Measurements from ENCODE around the gene FAAP20. TPM values are rescaled to one million over a fixed set of nuclear protein-coding genes. Genes with fewer than 3 reads are reported as not detected.

The FAAP20 gene
- total and polyA plus RNA-seq, 9 of the 15 experiments (the other 6 are each of a cell fraction or from before 2014, with no cell fraction given), result 0.58 to 143 (median 9.9) TPM

- intact Hi-C loops (cut with micrococcal nuclease), result loop anchor here (2.0 to 10.0 kb wide), 2 partner anchors 23 to 923 kb away; partner anchors contain the start of genes ACAP3 and PUSL1
- H3K9ac ChIP-seq (ENCODE audit: insufficient read depth in 1 of 2, low read depth in 2 of 2, low read length in 2 of 2), result peak overlapping the region; percentile 98 to 100
- H3K36me3 ChIP-seq (ENCODE audit: control insufficient read depth, insufficient read depth, low read length), result peaks cover 9% of the 10 kb centered on the region; the same call in 2 of the 3 replicates
- ATAC-seq (peak; percentile 92), FAIRE-seq (peak; percentile 89), DNase-seq (ENCODE audit: extremely low read depth in 1 of 4, low spot score in 3 of 4) (peak; percentile 97 to 99 (median 98))
- in situ Hi-C loops (cut with MboI), result no loop called here
- BruUV-seq (replicated peaks), result no TSS peak
- POLR2A ChIA-PET, result interaction anchor here (0.5 to 1.5 kb wide), 12 partner anchors 10 to 172 kb away, joined by 3 to 6 read pairs (median 3); partner anchors contain the start of genes FAAP20, MORN1 and RER1
- CTCF ChIA-PET (ENCODE audit: low intra/inter-chr PET ratio), result interaction anchor here (0.6 kb wide), 1 partner anchor 47 kb away, joined by 4 read pairs; no protein-coding TSS in a partner anchor
- H3K9me1 ChIP-seq (ENCODE audit: control insufficient read depth, insufficient read depth, low read length), result peaks cover 18% of the 10 kb centered on the region
- peak overlapping the region; percentile 70 for H3K4me3 ChIP-seq
- H3K27me3 ChIP-seq (ENCODE audit: control insufficient read depth in 2 of 2, insufficient read depth in 2 of 2, low read length in 2 of 2), result no peaks in the 10 kb centered on the region
- H3K9me3 ChIP-seq (replicated peaks; ENCODE audit: control insufficient read depth, insufficient read depth, low read depth, low read length), result no peaks in the 10 kb centered on the region
- H4K20me1 ChIP-seq (replicated peaks; ENCODE audit: control insufficient read depth, insufficient read depth, low read length), result peaks cover 39% of the 10 kb centered on the region
- peak overlapping the region; percentile 94 for H3K4me2 ChIP-seq (ENCODE audit: insufficient read depth, low read length)
- under 1% methylated on average over 88 of the region's 129 CpGs for WGBS (ENCODE audit: insufficient coverage, low coverage, missing lambda C conversion rate)
- H3K79me2 ChIP-seq (ENCODE audit: control insufficient read depth, insufficient read depth, low read length), result peaks cover 44% of the 10 kb centered on the region
- peak overlapping the region; percentile 99 for H3K27ac ChIP-seq (ENCODE audit: extremely low read depth, low read depth, low read length)
- H2AFZ ChIP-seq (ENCODE audit: low read depth, low read length), result peak overlapping the region; percentile 96
- peaks cover 19 to 59% of the 10 kb centered on the region in 2 experiments for H3K4me1 ChIP-seq (replicated peaks in 1 of 2; ENCODE audit: control insufficient read depth in 2 of 2, insufficient read depth in 2 of 2, low read length in 2 of 2)
- TF ChIP-seq, protein P1, sequence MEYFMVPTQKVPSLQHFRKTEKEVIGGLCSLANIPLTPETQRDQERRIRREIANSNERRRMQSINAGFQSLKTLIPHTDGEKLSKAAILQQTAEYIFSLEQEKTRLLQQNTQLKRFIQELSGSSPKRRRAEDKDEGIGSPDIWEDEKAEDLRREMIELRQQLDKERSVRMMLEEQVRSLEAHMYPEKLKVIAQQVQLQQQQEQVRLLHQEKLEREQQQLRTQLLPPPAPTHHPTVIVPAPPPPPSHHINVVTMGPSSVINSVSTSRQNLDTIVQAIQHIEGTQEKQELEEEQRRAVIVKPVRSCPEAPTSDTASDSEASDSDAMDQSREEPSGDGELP (CRISPR knock-in tag; IDR thresholded peaks at IDR 0.05; ENCODE audit: borderline replicate concordance), result peak; percentile 91
- no peak for TF ChIP-seq SREBF2 (CRISPR knock-in tag; IDR thresholded peaks at IDR 0.05)
- TF ChIP-seq CLOCK (CRISPR knock-in tag; IDR thresholded peaks at IDR 0.05; ENCODE audit: borderline replicate concordance), result no peak
- no peak for TF ChIP-seq STAT6 (CRISPR knock-in tag; IDR thresholded peaks at IDR 0.05)
- no peak for TF ChIP-seq KLF13 (tag; IDR thresholded peaks at IDR 0.05; ENCODE audit: borderline replicate concordance, low read depth)
- no peak for TF ChIP-seq DLX4 (CRISPR knock-in tag; IDR thresholded peaks at IDR 0.05)
- TF ChIP-seq L3MBTL2 (IDR thresholded peaks at IDR 0.05), result peak; percentile 73
- TF ChIP-seq BDP1 (IDR thresholded peaks at IDR 0.05; ENCODE audit: insufficient read depth, insufficient read length), result no peak
- TF ChIP-seq, protein P2, sequence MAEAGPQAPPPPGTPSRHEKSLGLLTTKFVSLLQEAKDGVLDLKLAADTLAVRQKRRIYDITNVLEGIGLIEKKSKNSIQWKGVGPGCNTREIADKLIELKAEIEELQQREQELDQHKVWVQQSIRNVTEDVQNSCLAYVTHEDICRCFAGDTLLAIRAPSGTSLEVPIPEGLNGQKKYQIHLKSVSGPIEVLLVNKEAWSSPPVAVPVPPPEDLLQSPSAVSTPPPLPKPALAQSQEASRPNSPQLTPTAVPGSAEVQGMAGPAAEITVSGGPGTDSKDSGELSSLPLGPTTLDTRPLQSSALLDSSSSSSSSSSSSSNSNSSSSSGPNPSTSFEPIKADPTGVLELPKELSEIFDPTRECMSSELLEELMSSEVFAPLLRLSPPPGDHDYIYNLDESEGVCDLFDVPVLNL (CRISPR knock-in tag; IDR thresholded peaks at IDR 0.05; ENCODE audit: low read depth), result no peak
- TF ChIP-seq MAFF (IDR thresholded peaks at IDR 0.05; ENCODE audit: low read length), result no peak
- no peak for TF ChIP-seq IRF2 (CRISPR knock-in tag; IDR thresholded peaks at IDR 0.05)
- TF ChIP-seq SMC3 (conservative IDR thresholded peaks at IDR 0.05; ENCODE audit: insufficient read depth, low read depth, low read length), result no peak
These were observed 33.0 kb upstream of the FAAP20 start for GRCh38 chr1:2227346-2228156.
